Cardiac septum (tissue), 1 donor: ENCODE measurements around the gene GAN. TPM values are rescaled to one million over a fixed set of nuclear protein-coding genes. Genes with fewer than 3 reads are reported as not detected.

ENCODE experiments used
- DNase-seq: peaks from one replicate; pipeline ENCODE4 v3.0.0-alpha.2; 2020; ENCODE audit warnings: low spot score
- intact Hi-C: fragments of 100-400 bp; cut with DNase I; formaldehyde crosslinking; loops from one replicate; pipeline ENCODE4 v1.14.0; 2022
- long read RNA-seq: library from polyadenylated mRNA; unstranded; transcript quantifications from one replicate; pipeline ENCODE4 v2.0.0, GENCODE V29; 2021
- total RNA-seq: library from RNA; stranded (reverse); fragmentation: NEBNext Ultra II Directional; extraction: Animal tissue kit (Norgen Biotek cat#: 25700); gene quantifications from one replicate; pipeline ENCODE4 v1.2.1, GENCODE V29; 2021
- donor health status: DM: no; HTN: no; CAD: no.

Gene GAN
- total RNA-seq, result 13.3 TPM
- long read RNA-seq, full-length matches to known transcripts, result 4 of 11 reads
- long read RNA-seq, partial matches to known transcripts, result 0 of 11 reads
- long read RNA-seq, other reads (novel, unspliced or antisense), result 7 of 11 reads

DNA sequence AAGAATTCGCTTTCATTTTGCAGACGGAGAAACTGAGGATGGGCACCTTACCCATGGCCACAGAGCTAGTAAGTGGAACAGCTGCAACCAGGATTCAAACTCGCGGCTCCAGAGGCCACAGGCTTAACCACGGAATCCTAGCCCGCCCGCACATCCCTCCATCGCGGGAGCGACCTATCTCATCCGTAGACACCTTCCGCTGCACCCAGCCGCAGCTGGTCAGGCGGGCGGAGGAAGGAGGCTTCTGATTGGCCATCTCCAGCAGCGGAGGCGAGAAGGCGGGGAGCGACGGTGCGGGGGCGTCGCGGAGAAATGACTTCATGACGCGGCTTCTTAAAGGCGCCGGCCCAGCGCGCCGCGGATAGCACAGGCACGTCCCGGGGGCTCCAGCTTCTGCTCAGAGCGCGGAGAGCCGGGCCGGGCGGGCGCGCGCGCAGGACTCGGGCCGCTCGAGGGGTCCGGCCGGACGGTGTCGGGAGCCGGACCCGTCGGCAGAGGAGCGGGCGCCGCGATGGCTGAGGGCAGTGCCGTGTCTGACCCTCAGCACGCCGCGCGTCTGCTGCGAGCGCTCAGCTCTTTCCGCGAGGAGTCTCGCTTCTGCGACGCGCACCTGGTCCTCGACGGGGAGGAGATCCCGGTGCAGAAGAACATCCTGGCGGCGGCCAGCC lies at the start of gene GAN:
TSS of gene GAN (plus strand) at position 360 of the 668 bp plus-strand sequence. CDS start at position 512, 152 bp downstream.
- intact Hi-C loops, result loop anchor here (10.0 kb wide), 1 partner anchor 220 kb away; the partner anchor contains the start of gene GCSH
- DNase-seq, result peak; percentile 98

DNA sequence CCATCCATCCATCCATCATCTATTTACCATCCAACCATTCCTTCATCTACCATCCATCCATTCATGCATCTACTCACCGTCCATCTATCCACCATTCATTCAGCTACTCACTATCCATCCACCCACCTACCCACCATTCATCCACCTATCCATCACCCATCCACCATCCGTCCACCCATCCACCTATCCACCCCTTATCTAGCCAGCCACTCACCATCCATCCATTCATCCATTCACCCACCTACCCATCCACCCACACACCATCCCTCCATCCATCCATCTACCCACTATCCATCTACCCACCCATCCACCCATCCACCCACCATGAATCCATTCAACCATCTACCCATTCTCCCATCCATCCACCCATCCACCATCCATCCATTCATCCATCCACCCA lies 49.7 kb upstream of the GAN start:
- DNase-seq, result no peak
- intact Hi-C loops, result no loop called here

- peak; percentile 90 for DNase-seq
- intact Hi-C loops, result loop anchor here (1.0 kb wide), 1 partner anchor 29 kb away; no protein-coding TSS in a partner anchor
Observed at GRCh38 chr16:81265658-81266451, 48.9 kb upstream of the GAN start.

DNA sequence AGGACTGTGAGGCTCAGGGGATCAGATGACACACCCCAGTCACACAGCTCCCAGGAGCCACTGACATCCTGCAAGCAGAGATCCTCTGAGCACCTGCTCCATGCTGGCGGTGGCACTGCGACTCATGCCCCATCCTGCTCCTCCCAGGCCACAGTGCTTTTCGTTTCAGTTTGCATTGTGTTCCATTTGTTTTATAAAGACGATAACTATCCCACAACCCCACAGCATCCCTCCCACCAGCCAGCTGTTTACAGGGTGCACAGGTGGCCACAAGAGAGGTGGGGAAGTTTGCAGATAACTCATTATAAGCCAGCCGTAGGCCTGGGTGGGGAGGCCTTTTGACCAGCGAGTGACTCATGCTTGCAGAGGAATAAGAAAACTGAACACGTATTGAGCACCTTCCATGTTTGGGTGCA lies 48.1 kb upstream of the GAN start:
- DNase-seq, result no peak
- intact Hi-C loops, result loop anchor here (1.0 kb wide), 1 partner anchor 29 kb away; no protein-coding TSS in a partner anchor

DNA sequence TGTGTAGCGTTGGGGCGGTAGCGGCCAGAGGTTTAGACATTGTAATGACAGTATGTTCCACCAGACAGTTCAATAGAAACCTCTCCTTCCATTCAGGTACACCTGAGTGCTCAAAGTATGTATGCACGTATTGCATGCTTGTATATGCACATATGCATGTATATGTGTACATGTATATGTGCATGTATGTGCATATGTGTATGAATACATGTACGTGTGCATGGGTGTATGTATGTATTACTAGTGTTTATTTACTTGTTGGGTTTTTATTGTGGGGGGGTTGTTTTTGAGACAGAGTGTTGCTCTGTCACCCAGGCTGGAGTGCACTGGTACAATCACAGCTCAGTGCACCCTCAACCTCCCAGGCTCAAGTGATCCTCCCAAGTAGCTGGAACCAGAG lies 46.3 kb upstream of the GAN start:
- intact Hi-C loops, result no loop called here
- DNase-seq, result no peak

- intact Hi-C loops, result no loop called here
- no peak for DNase-seq
Observed at GRCh38 chr16:81273223-81273950, 41.4 kb upstream of the GAN start.

DNA sequence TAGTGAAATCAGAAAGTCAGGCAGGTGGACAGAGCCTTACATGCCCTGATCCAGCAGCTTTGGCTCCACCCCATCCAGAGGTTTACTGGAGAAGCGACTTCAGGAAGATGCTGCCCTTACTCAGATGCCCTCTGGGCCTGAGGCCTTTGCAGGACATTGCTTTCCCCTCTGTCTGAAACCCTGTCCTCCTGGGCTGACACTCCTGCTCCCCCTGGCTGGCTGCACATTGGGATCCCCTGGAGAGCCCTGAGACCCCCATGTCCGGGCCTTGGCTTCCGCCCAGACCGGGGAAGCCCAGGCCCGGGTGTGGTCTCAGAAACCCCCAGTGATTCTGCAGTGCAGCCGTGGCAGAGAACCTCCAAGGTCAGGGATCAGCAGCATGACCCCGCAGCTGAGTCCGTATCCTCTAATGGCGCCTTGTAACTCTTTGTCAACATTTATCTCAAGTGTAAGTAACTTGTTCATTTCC lies 39.7 kb upstream of the GAN start:
- intact Hi-C loops, result no loop called here

GRCh38 chr16:81275795-81276194 lies 39.0 kb upstream of the GAN start:
- intact Hi-C loops, result no loop called here
- no peak for DNase-seq

More for the DNA sequence above, 39.7 kb upstream of the GAN start:
- no peak for DNase-seq

GRCh38 chr16:81276323-81276722 lies 38.4 kb upstream of the GAN start:
- no peak for DNase-seq
- intact Hi-C loops, result no loop called here

- no peak for DNase-seq
- intact Hi-C loops, result no loop called here
Observed at GRCh38 chr16:81277541-81278080, 37.2 kb upstream of the GAN start.

DNA sequence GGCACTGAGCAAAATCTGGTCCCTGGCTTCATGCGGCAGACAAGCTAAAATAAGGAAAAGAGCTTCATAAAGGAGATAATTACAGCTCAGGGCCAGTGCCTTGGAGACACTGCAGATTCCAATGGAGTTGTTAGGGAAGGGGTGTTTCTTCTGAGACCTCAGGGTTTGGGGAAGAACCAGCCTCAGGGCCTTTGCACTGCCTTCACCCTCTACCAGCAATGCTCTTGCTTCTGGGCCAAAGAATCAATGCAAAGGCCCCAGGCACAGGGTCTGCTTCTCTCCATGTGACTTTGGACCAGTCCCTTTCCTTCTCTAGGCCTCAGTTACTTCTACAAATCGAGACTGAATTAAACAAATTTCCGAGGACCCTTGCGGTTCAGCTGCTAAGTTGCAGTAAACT lies 36.2 kb upstream of the GAN start:
- no peak for DNase-seq
- intact Hi-C loops, result no loop called here

DNA sequence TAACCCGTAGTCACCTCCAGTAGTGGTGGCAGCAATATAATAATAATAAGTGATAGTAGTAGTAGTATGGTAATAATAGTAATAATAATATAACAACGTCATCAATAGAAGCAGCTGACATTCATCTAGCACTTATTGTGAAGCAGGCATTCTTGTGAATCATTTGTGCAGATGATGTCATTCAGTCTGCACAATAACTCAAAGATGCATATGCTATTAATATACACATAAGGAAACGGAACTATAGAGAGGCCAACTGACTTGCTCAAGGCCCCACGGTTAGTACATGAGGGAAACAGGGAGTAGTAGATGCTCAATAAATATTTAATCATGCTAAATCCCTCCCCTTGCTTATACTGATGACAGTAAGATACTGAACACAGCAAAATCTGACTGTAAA lies 35.4 kb upstream of the GAN start:
- no peak for DNase-seq
- intact Hi-C loops, result no loop called here

DNA sequence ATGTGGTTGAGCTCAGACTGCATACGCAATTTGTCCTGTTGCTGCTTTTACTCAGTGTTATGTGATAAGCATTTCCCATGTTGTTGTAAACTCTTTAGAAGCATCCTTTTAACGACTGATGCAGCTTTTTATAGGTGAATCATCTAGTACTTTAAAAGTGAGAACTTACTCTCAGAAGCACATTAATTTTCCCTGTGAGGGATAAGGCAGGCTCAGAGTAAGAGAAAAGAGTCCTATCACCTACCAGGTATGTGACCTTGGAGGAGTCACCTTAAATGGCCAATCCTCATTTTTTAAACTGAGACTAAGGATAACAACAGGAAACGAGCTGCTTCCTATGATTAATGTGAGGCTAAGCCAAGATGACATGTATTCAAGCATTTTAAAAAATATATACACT lies 34.4 kb upstream of the GAN start:
- no peak for DNase-seq

DNA sequence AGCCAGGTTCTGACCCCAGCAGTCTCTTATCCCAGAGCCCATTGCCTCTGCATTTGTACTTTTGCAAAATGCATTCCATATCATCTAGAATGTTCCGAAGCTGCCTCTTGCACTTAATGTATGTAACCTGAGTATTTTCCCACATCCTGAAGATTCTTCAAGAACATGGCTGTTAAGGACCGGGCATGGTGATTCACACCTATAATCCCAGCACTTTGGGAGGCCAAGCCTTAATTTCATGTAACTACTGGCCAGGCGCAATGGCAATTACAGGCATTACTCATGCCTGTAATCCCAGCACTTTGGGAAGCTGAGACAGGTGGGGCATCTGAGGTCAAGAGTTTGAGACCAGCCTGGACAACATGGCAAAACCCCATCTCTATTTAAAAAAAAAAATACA lies 31.7 kb upstream of the GAN start:
- intact Hi-C loops, result no loop called here
- DNase-seq, result no peak

More for the DNA sequence above, 34.4 kb upstream of the GAN start:
- intact Hi-C loops, result no loop called here

DNA sequence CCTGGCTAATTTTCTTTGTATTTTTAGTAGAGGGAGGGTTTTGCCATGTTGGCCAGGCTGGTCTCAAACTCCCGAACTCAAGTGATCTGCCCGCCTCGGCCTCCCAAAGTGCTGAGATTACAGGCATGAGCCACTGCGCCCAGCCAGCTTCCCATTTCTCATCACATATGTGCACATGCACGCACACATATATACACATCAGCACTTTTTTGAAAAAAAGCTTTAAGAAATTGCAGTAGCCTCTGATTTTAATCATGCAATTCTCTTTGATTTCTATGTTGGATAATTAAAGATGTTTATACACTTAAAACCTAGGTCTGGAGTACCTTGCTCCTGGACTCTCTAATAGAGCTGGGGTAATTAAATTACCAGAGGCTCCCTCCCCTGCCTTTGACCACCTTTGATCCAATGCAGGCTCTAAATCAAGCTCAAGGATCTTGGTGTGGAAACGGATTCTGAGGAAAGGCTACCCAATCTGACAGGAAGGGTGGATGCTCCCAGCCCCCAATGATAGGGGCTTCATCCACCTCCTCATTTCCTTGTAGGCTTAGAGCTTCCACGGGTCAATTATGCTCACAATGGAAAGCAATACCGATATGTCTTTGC lies 29.7 kb upstream of the GAN start:
- intact Hi-C loops, result no loop called here

GRCh38 chr16:81286190-81286589 lies 28.6 kb upstream of the GAN start:
- no peak for DNase-seq
- intact Hi-C loops, result no loop called here

More for the DNA sequence above, 29.7 kb upstream of the GAN start:
- no peak for DNase-seq

- intact Hi-C loops, result no loop called here
- no peak for DNase-seq
Observed at GRCh38 chr16:81291117-81291516, 23.6 kb upstream of the GAN start.

- intact Hi-C loops, result no loop called here
- DNase-seq, result no peak
Observed at GRCh38 chr16:81292936-81293335, 21.8 kb upstream of the GAN start.
